Epithelial cell of esophagus (primary cell): ENCODE results near the gene CSK.

Experiments used
- DNase-seq: peaks from one replicate; pipeline ENCODE4 v3.0.0; 2010; ENCODE audit warnings: low read depth
- H3K4me3 ChIP-seq: 2 replicates; pipeline ENCODE4 v1.5.1; 2011; ENCODE audit warnings: mild to moderate bottlenecking, low read length, control low read depth
- TF ChIP-seq, protein P1 (sequence below): IDR thresholded peaks from 2 replicates; pipeline ENCODE4 v1.5.1; 2011; ENCODE audit warnings: low read depth, mild to moderate bottlenecking, low read length, control low read depth, inconsistent platforms; ENCODE audit not compliant: insufficient read depth; ENCODE audit errors: missing control alignments

Gene CSK

DNA sequence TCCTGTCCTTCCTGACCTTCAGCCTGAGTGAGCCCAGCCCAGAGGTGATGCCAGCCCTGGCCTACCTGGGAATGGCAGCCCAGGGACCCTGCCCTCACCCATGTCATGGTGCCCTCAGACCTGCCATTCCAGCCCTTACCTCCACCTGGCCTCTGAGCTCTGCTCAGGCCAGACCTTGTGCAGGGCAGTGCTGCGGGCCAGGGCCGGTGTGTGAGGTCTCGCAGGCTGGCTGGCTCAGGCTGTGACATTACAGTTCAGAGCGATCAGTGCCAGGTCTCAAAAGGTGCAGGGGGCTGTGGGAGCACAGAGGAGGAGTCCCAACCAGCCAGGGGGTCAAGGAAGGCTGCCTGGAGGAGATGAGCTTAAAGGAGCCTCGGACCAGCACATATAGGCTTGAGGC, 38.2 kb downstream of the CSK start:
- H3K4me3 ChIP-seq: no peak overlapping the region
- TF ChIP-seq, protein P1, sequence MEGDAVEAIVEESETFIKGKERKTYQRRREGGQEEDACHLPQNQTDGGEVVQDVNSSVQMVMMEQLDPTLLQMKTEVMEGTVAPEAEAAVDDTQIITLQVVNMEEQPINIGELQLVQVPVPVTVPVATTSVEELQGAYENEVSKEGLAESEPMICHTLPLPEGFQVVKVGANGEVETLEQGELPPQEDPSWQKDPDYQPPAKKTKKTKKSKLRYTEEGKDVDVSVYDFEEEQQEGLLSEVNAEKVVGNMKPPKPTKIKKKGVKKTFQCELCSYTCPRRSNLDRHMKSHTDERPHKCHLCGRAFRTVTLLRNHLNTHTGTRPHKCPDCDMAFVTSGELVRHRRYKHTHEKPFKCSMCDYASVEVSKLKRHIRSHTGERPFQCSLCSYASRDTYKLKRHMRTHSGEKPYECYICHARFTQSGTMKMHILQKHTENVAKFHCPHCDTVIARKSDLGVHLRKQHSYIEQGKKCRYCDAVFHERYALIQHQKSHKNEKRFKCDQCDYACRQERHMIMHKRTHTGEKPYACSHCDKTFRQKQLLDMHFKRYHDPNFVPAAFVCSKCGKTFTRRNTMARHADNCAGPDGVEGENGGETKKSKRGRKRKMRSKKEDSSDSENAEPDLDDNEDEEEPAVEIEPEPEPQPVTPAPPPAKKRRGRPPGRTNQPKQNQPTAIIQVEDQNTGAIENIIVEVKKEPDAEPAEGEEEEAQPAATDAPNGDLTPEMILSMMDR: no peak
- no peak for DNase-seq

DNA sequence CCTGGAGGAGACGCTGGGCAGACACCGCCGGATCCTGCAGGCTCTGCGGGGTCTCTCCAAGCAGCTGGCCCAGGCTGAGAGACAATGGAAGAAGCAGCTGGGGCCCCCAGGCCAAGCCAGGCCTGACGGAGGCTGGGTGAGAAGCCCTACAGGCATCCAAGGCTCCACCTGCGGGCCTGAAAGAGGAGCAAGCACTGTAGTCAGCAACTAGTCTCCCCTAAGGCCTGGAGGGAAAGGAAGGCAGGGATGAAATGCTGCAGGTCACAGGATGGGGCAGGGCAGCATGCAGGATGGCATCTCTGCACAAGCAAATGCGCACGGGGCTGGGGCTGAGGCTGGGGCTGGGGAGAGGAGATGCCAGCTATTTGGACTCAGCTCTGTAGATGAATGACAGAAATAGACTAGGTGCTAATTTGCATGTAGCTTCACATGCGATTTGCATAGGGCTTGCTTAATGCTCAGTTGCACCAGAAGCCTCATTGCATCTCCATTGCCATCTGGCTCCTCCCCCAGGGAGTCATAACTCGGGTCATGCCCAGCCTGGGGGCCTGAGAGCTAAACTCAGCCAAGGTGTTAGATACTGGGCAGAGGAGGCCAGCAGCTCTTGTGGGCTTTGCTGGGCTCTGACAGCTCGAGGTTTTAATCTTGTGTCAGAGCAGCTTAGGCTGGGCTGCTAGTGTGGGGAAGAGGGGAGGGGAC, 39.4 kb downstream of the CSK start:
- TF ChIP-seq, protein P1: no peak
- DNase-seq: peak; percentile 70
- H3K4me3 ChIP-seq: no peak overlapping the region

DNA sequence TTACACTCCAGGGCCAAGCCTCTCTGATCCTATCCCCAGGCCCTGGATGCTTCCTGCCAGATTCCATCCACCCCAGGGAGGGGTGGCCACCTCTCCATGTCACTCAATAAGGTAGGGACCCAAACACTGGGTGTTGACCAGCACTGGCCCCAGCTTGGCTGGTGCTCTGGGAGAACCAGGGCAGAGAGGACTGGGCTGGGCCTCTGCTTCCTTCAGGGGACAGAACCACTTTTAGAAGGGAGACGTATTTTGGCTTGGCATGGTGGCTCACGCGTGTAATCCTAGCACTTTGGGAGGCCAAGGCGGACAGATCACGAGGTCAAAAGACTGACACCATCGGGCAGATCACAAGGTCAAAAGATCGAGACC, 39.9 kb downstream of the CSK start:
- DNase-seq: no peak
- TF ChIP-seq, protein P1: no peak

DNA sequence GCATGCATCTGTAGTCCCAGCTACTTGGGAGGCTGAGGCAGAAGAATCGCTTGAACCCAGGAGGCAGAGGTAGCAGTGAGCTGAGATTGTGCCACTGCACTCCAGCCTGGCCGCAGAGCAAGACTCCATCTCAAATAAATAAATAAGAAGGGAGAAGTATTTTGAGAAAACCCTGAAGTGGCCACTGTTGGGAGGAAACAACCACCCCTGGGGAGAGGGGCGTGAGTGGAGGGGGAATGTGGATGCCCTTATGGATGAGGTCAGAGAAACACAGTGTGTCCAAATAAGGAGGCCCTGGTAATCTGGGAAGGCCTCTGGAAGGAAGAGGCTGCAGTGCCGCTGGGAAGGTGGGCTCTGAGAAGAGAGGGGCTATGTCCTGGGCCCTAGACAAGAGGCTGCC, 40.4 kb downstream of the CSK start:
- TF ChIP-seq, protein P1: no peak
- no peak overlapping the region for H3K4me3 ChIP-seq
- DNase-seq: no peak

More for the DNA sequence above, 39.9 kb downstream of the CSK start:
- no peak overlapping the region for H3K4me3 ChIP-seq

DNA sequence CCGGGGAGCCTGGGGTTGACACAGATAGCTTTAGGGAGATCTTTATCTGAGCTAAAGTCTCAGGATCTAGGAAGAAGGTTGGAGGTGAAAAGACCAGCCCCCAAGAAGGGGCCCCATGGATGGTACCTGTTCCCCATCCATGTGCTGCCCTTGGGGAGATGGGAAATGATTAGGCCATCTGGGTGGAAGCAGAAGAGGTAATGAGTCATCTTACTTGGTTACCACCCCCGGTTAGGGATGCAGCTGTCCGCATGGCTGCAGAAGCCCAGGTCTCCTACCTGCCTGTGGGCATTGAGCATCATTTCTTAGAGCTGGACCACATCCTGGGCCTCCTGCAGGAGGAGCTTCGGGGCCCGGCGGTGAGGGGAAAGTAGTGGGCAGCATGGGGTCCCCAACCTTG, 41.4 kb downstream of the CSK start:
- DNase-seq: peak; percentile 44
- TF ChIP-seq, protein P1: no peak
- no peak overlapping the region for H3K4me3 ChIP-seq

DNA sequence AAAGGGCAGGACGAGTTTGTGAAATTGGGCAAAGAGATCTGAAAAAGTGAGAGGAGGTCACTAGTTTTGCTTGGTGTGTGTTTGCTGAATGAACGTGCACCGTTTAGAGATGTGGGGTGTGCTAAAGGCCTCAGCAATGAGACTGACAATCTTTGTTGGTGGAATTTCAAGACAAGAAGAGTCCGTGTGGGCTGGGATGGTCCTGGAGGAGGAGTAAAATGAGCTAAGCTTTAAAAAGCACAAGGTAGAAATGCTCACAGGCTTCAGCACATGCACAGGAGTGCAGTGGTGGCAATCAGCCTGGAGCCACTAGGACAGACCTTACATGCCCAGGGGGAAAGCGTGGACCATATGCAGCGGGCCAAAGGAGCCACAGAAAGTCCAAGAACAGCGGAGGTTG, 43.1 kb downstream of the CSK start:
- TF ChIP-seq, protein P1: no peak
- DNase-seq: no peak

DNA sequence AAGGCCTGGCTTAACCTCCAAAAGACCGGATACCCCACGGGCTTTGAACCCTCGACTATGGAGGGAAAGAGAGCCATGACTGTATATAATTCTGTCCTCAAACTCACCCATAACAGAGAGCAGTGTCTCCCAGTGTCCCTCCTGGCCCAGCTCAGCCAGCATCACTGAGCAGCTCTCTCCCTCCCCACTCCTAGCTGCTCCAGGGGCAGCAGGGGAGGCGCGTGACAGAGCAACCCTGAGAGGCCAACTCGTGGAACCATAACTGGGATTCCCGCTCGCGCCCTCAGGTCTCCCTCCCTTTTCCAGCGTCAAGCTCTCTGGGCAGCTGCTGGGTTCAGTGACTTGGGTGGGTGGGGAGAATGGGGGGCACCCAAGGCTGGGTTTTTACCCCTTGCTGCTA, 44.0 kb downstream of the CSK start:
- no peak for DNase-seq
- TF ChIP-seq, protein P1: no peak
- H3K4me3 ChIP-seq: no peak overlapping the region

More for the DNA sequence above, 43.1 kb downstream of the CSK start:
- H3K4me3 ChIP-seq: no peak overlapping the region
